ENCODE data around the gene NOP9. TPM values are rescaled to one million over a fixed set of nuclear protein-coding genes. Genes with fewer than 3 reads are reported as not detected.

Gene NOP9
- polyA plus RNA-seq, 1 experiment = 16.3 TPM

DNA sequence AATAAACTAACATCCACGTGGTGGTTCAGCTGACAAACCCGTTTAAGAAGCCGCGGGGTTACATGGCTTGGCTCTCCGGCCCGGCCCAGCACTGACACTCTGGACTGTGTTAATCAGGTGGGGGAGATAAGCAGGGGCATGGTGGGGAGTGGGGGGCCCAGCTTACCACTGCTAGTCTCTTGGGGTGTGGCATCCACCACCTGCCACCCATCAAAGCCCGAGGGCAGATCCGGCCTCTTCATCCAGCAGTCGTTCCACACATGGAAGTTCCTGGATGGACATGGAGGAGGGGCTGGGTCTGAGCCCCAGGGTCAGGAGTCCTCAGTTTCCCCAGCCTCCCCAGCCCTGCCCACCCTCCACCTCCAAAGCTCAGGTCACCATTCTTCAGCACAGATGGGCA lies 41.5 kb upstream of the NOP9 start:
- H3K36me3 ChIP-seq (ENCODE audit: control insufficient read depth, insufficient read depth, low read length) = peaks cover 1% of the 10 kb centered on the region; the same call in 1 of the 2 replicates
- ChIA-PET CTCF (interaction anchor here (1.3 to 2.9 kb wide), 3 partner anchors 9 to 15 kb away, joined by 3 to 11 read pairs (median 9); partner anchors contain the start of genes RABGGTA and TINF2), POLR2A (no interaction called here)

DNA sequence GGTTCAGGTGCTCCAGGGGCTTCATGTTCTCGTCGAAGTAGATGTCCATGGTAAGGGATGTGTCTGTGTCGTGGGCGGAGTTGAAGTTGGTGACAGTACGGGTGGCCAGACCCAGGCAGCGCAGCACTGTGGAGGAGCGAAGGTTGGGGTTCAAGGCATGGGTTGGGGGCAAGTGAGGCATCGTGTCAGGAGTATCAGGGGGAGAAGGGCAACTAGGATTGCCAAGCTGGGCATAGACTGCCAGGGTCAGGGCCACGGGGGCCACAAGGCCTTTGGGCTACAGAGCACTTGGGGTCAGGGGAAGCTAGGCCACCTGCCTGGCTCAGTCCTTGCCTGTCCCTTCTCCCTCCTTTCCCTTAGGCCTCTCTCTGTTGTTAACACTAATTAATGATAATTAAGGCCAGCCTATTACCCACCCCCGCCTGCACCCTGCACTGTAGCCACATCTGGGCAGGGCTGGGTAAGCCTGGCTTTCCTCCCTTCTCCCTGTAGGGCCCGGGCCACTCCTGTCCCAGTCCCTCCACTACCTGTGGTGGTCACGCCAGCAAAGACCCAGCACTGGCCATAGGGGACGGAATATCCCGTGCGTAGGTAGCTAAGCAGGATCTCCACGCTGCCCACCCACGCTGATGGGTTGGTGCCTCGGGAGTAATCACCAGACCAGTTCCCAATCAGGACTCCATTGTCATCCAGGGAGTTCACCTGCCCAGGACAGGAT lies 40.9 kb upstream of the NOP9 start:
- no peaks in the 10 kb centered on the region for H3K27me3 ChIP-seq (ENCODE audit: control insufficient read depth, insufficient read depth, low read length)
- ChIA-PET CTCF (interaction anchor here (0.7 to 2.9 kb wide), 4 partner anchors 12 to 22 kb away, joined by 3 to 11 read pairs (median 6); partner anchors contain the start of genes RABGGTA and TINF2), POLR2A (no interaction called here)
- H3K36me3 ChIP-seq (ENCODE audit: control insufficient read depth, insufficient read depth, low read length) = peaks cover 1% of the 10 kb centered on the region; the same call in 1 of the 2 replicates
- TF ChIP-seq, protein P1, sequence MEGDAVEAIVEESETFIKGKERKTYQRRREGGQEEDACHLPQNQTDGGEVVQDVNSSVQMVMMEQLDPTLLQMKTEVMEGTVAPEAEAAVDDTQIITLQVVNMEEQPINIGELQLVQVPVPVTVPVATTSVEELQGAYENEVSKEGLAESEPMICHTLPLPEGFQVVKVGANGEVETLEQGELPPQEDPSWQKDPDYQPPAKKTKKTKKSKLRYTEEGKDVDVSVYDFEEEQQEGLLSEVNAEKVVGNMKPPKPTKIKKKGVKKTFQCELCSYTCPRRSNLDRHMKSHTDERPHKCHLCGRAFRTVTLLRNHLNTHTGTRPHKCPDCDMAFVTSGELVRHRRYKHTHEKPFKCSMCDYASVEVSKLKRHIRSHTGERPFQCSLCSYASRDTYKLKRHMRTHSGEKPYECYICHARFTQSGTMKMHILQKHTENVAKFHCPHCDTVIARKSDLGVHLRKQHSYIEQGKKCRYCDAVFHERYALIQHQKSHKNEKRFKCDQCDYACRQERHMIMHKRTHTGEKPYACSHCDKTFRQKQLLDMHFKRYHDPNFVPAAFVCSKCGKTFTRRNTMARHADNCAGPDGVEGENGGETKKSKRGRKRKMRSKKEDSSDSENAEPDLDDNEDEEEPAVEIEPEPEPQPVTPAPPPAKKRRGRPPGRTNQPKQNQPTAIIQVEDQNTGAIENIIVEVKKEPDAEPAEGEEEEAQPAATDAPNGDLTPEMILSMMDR (IDR thresholded peaks at IDR 0.05; ENCODE audit: insufficient read depth, low read depth, low read length) = no peak
- no peak overlapping the region for H3K4me3 ChIP-seq (ENCODE audit: low read depth, low read length)
- no peak for DNase-seq (ENCODE audit: low read depth)

More for the DNA sequence above, 41.5 kb upstream of the NOP9 start:
- TF ChIP-seq, protein P1 (IDR thresholded peaks at IDR 0.05; ENCODE audit: insufficient read depth, low read depth, low read length) = no peak
- DNase-seq (ENCODE audit: low read depth) = no peak
- Histone ChIP-seq H3K27me3 (ENCODE audit: control insufficient read depth, insufficient read depth, low read length) (no peaks in the 10 kb centered on the region), H3K4me3 (ENCODE audit: low read depth, low read length) (no peak overlapping the region)

DNA sequence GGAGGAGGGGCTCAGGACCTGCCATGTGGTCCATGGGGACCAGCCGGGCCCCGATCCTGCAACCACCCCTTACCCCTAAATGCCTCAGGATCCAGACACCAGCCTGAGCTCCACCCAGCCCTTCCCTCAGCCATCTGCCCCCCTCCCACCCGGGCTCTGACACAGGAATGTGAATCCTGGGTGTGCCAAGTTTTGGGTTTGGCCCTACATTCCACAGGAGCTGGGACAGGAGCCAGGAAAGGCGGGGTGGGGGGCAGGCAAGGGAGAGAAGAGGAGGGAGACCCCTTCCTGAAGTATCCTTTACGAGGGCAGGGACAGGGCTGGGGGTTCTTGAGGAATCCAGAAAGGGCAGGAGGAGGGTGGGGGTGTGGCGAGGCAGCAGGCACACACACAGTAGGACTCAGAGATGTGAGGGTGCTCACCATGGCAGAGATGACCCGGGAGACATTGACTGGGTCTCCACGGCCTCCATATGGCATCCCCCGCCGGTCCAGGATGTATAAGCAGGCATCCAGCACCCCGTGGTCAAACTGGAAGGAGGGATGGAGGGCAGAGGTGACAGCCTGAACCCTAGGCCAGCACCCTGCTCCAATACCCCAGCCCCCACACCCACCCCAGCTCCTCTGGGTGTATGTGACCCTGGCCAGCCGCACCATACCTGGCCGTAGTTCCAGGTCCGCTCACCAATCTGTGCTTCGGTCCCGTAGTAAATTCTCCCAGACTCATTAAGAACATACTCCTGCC lies 40.2 kb upstream of the NOP9 start:
- no peak for DNase-seq (ENCODE audit: low read depth)
- Histone ChIP-seq H3K36me3 (ENCODE audit: control insufficient read depth, insufficient read depth, low read length) (peaks cover 1% of the 10 kb centered on the region; the same call in 1 of the 2 replicates), H3K4me3 (ENCODE audit: low read depth, low read length) (no peak overlapping the region), H3K27me3 (ENCODE audit: control insufficient read depth, insufficient read depth, low read length) (no peaks in the 10 kb centered on the region)
- TF ChIP-seq, protein P1 (IDR thresholded peaks at IDR 0.05; ENCODE audit: insufficient read depth, low read depth, low read length) = no peak
- ChIA-PET POLR2A (no interaction called here), CTCF (interaction anchor here (0.7 to 1.9 kb wide), 3 partner anchors 15 to 21 kb away, joined by 3 to 11 read pairs (median 3); partner anchors contain the start of gene TINF2)

DNA sequence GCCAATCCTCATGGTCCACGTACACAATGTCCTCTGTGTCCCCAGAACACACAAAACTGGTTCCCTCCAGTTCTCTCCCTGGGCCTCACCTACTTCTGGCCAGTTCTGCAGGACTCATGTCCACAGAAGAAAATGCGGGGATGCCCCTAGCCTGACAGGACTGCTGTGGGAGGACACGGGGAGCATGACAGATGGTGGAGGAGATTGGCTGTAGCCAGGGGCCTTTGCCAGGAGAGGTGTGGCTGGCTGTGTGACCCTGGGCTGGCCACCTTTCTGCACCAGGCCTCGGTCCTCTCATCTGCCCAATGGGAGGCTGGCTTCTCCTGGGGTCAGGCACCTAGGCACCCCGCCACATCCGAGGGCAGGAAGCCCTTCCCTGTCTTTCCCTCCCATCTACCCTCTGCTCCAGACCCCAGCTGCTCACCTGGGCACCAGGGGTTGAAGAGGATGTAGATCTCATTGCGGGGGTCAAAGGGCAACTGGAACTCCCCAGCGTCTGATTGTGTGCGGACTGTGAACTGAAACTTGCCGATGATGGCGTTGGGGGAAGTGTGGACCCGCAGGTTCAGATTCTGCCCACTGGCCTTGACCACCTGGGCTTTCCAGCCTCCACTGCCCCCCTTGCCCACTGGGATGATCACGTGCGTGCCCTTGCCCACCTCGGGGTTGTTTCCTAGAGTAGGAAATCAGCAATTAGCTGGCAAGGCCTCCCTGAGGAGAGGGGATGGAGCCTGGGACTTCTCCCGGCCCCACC lies 39.4 kb upstream of the NOP9 start:
- H3K4me3 ChIP-seq (ENCODE audit: low read depth, low read length) = no peak overlapping the region
- POLR2A ChIA-PET = no interaction called here
- TF ChIP-seq, protein P1 (IDR thresholded peaks at IDR 0.05; ENCODE audit: insufficient read depth, low read depth, low read length) = no peak
- H3K36me3 ChIP-seq (ENCODE audit: control insufficient read depth, insufficient read depth, low read length) = no peaks in the 10 kb centered on the region; the same call in 1 of the 2 replicates
- CTCF ChIA-PET = interaction anchor here (3.6 kb wide), 1 partner anchor 11 kb away, joined by 16 read pairs; the partner anchor contains the start of gene RABGGTA
- H3K27me3 ChIP-seq (ENCODE audit: control insufficient read depth, insufficient read depth, low read length) = no peaks in the 10 kb centered on the region
- DNase-seq (ENCODE audit: low read depth) = no peak

All from BJ (cell line).